NCI-H2081 treated with DMSO at 0.1 percent for 48 hours (cell line): ENCODE measurements around the gene C5orf24.
"Not testable (repeated sequence)": the region's sequence is repeated elsewhere in the genome, so short reads cannot be mapped to it uniquely, and the experiment has no call there.

Experiments used
- DNase-seq: peaks from one replicate; lab custom pipeline; 2025; lab: John Stamatoyannopoulos, UW

C5orf24 gene

DNA sequence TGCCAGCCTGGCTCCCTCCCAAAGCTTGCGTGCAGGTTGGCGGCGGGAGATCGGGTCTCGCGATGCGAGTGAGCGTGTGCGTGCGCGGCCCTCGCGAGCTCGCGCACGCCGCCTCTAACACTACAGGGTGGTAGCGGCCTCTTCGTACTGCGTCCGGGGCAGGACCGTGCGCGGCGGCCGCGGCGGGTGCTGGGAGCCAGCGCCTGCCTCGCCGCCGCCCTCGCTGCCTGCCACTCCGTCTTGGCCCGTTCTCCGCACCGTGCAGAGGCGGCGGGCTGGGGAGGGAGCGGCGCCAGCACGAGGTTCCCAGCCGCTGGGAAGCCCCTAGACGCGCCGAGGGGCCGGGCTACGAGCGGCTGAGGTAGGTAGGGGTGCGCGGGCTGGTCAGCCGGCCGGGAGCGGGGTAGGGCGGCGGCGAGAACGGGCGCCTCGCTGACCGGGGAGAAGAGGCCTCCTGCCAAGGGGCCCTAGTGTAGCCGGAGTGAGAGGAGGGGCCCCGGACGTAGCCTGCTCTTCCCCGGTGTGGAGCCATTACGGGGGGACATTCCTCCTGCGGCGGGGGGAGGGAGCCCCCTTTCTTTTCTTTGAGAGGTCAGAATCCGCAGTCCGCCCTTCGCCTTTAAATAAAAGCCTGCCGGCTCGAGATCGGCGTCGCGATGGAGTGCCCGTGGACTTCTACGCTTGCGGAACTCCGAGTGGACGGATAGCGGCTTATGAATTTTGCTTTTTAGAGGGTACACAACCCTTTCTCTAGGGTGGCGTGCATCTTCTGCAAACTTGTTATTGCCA is at the start of gene C5orf24:
Gene C5orf24, plus strand, starts transcription at position 117 of the 789 bp plus-strand sequence. CDS start 8,933 bp downstream, outside the sequence.
- peak; percentile 35 for DNase-seq

DNA sequence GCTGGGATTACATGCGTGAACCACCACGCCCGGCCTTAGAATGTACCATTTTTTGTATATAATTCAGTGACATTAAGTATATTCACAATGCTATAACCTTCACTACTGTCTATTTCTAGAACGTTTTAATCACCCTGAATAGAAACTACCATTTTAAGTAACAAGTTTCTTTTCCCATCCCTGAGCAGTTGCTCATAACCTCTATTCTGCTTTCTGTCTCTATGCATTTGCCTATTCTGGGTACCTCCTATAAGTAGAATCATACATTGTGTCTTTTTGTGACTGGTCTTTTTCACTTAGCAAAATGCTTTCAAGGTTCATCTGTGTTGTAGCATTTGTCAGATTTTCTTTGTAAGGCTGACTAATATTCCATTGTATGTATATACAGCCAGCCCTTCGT is 47.3 kb upstream of the C5orf24 start:
- DNase-seq, result no peak

DNA sequence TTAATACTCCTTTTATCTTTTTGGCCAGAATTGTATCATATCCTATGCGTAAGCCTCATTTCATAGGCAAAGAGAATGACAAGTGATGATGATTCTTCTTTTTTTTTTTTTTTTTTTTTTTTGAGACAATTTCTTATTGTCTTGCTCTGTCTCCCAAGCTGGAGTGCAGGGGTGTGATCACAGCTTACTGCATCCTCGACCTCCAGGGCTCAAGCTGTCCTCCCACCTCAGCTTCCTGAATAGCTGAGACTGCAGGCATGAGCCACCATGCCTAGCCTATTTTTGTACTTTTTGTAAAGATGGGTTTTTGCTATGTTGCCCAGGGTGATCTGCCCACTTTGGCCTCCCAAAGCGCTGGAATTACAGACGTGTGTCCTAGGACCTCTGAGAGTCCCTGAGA is 41.9 kb upstream of the C5orf24 start:
- no peak for DNase-seq

DNA sequence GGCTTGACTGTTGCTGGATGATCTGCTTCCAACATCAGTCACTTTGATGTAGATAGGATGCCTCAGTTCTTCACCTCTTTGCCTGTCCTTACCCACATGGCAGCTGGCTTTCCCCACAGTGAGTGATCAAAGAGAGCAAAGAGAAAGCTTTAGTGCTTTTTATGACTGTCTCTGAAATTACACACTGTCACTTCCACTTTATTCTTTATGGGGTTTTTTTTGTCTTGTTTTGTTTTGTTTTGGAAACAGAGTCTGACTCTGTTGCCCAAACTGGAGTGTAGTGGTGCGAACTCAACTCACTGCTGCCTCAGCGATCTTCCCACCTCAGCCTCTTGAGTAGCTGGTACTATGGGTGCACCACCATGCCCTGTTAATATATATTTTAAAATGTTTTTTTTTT is 32.4 kb upstream of the C5orf24 start:
- DNase-seq, result no peak

DNA sequence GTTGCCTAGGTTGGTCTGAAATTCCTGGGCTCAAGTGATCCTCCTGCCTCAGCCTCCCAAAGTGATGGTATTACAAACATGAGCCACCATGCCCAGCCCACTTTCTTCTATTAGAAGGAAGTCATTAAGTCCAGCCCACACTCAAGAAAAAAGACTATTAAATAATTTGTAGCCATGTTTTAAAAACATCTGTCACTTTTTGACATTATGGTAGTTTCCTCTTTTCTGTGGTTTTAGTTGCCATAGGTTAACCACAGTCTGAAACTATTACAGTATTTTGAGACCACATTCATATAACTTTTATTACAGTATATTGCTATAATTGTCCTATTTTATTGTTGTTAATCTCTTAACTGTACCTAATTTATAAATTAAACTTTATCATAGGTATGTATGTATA is 31.9 kb upstream of the C5orf24 start:
- no peak for DNase-seq

DNA sequence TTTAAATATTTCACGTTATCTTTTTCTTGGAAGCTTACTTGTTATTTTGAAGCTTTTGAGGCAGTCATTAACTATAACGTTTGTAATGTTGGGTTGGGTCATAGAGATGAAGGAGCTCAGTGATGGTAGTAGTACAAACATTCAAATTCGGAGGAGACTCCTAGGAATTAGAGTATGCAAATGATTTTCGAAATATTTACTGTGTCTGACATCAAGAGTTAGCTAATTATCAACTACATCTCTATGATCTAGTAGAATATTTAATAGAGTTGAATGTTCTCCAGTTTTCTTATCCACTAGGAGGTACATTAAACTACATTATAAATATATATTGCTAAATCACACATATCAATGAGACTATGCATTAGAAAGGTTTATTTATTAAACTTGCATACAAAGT is 28.8 kb upstream of the C5orf24 start:
- no peak for DNase-seq

DNA sequence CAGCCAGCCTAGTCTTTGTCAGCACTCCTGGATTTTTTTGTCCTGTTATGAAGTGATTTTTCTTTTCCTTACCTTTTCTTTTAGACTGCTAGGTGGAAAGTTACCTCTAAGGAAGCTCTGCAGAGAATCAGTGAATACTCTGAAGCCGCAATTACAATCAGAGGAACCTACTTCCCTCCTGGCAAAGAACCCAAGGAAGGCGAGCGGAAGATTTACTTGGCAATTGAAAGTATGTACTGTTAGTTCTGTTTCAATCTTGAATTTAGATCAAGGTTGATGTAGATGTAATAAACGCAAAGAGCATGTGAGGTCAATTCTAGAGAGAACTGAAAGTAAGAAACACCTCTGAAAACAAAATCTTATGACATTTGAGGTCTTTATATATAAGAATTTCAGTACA is 27.0 kb upstream of the C5orf24 start:
- no peak for DNase-seq

DNA sequence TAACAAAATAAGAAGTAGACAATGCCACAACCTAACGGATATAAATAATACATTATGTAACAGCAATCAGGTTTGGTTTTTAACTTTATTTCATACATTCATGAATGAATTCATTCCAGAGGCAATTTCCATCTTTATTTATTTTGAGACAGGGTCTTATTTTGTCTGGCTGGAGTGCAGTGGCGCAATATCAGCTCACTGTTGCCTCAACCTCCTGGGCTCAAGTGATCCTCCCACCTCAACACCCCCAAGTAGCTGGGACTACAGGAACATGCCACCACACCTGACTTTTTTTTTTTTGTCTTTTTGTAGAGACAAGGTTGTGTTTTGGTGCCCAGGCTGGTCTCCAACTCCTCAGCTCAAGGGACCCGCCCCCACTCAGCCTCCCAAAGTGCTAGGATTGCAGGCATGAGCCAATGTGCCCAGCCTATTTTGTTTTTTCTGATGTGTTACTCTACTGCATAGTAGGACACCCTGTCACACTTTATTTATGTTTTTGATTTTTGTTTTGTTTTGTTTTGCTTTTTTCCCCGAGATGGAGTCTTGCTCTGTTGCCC is 26.3 kb upstream of the C5orf24 start:
- DNase-seq, result no peak

DNA sequence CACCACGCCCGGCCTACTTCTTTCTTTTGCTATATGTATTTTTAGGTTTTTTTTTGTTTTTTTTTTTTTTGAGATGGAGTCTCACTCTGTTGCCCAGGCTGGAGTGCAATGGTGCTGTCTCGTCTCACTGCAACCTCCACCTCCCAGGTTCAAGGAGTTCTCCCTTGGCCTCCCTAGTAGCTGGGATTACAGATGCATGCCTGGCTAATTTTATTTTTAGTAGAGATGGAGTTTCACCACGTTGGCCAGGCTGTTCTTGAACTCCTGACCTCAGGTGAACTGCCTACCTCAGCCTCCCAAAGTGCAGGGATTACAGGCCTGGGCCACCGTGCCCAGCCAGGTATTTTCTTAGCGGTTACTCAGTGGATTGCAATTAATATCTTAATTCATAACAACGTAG is 23.9 kb upstream of the C5orf24 start:
- DNase-seq, result no peak

DNA sequence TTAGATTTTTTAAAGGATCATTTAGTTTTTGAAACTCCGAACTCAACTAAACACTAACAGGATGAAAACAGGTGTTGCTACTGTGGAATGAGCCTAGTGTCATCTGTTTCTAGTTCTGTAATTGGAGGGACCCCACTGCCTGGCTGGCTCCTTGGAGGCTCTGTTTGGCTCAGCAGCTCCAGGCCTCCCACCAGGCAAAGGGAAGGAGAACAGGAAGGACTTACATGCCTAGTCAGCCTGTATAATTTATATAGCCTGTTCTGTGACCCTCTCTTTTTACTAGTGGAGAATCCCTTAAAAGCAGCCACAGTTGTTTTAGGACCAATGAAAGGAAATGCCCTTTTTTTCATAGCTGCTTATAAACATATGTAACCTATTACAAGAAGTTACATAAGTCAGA is 21.1 kb upstream of the C5orf24 start:
- DNase-seq, result no peak

DNA sequence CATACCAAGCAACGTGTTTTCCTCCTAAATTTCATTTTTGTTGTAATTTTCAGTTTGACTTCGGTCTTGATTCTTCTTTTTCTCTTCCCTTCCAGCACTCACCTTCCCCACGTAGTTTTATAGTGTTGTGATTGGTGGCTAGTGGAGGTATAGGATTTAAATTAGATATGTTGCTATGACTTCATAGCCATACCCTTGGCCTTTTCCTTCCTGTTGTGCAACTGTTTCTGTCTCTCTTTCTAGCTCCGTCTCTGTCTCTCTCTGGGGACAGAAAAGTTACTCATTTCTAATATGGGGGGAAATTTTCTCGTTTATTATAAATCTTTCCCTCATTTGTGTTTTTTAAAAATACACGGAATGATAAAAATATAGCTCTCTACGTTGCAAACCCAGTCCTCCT is 20.6 kb upstream of the C5orf24 start:
- no peak for DNase-seq

DNA sequence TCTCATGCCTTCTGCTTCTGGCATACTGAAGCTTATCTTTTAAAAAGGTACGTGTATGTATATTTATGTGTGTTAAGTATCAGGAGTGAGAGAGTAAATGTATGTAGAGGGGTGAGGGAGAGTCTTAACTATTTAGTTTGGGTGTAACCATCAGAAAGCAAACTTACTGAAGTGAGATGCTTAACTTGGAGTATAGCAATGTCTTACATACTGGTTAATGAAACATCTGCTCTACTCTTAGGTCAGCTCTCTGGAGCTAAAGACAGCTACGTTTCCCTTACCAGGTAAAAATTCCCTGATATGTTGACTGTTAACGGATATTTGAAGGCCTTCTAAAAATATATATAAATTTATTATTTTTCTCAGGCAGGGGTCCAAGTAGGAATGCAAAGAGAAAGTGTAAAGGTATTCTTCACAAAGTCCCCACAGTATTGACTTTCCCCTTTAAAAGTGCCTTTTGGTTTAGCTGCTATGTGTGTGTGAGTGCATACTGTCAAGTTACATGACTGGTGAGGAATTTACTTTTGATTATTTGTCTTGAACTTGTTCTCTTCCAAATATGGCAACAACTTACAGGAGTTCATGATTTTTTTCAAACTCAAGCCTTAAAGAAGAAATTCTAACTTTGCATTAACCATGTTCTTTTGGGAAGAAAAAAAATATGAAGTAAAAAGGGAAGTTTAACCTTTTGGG is 12.3 kb upstream of the C5orf24 start:
- no peak for DNase-seq

DNA sequence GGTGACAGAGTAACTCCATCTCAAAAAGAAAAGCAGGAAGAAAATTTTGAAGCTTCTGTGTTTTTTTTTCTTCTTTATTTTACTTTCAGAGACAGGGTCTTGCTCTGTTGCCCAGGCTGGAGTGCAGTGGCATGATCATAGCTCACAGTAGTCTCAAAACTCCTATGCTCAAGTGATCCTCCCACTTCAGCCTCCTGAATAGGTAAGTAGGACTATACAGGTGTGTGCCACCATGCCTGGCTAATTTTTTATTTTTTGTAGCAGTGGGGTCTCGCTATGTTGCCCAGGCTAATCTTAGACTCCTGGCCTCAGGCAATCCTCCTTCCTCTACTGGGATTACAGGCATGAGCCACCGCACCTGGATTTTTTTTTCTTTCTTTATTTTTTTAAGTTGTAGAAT is 10.1 kb upstream of the C5orf24 start:
- DNase-seq, result no peak

DNA sequence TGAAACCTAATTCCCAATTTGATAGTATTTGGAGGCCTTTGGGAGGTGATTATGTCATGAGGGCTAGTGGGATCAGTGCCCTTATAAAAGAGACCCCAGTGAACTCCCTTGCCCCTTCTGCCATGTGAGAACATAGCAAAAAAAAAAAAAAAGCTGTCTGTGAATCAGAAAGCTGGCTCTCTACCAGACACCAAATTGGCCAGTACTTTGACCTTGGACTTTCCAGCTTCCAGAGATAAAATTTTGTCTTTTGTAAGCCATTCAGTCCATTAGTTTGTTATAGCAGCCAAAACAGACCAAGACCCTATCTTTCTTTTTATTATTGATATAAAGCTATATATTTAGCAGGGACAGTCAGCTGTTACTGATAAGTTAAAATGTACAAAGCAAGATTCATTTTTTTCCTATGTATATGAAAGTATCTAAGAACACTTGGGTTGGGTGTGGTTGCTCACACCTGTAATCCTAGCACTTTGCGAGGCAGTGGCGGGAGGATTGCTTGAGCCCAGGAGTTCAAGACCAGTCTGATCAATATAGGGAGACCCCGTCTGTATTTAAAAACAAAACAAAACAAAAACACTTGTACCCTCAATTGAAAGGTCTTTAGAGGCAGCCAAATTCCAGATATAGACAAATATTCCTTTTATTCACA is 8.1 kb upstream of the C5orf24 start:
- DNase-seq, result no peak

DNA sequence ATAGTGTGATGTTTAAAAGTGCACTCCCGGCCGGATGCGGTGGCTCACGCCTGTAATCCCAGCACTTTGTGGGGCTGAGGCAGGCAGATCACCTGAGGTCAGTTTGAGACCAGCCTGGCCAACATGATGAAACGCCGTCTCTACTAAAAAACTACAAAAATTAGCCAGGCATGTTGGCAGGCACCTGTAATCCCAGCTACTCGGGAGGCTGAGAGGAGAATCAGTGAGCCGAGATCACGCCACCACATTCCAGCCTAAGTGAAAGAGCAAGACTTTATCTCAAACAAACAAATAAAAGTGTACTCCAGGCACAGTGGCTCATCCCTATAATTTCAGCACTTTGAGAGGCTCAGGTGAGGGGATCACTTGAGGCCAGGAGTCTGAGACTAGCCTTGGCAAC is 7.4 kb upstream of the C5orf24 start:
- DNase-seq, result not testable (repeated sequence)

DNA sequence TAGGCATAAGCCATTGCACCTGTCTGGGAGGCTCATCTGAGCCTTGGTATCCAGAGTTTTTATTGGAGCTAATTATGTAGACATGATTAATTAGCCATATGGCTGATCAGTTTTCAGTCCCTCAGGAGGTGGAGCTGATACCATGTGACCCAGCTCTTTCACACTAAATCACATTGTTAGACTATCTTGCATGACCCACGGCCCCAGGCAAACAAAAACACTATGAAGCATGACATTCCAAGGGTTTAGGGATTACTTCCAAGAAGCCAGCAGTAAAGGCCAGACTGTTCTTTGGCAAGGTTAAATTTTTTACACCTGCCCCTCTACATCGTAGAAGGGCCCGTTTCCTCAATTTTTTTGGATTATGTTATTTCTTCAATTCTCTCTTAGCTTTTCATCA is 5.0 kb upstream of the C5orf24 start:
- no peak for DNase-seq

DNA sequence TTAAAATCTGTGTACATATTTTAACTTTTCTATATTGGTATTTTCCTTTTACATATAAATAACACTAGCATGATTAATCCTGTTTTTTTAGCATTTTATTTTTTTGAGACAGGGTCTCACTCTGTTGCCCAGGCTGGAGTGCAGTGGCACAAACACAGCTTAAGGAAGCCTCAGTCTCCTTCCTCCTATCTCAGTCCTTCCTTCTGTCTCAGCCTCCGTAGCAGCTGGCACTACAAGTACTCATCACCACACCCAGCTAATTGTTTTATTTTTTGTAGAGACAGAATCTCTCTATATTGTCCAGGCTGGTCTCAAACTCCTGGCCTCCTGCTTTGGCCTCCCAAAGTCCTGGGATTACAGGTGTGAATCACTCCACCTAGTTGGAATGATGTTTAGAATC is 1.5 kb upstream of the C5orf24 start:
- DNase-seq, result no peak

DNA sequence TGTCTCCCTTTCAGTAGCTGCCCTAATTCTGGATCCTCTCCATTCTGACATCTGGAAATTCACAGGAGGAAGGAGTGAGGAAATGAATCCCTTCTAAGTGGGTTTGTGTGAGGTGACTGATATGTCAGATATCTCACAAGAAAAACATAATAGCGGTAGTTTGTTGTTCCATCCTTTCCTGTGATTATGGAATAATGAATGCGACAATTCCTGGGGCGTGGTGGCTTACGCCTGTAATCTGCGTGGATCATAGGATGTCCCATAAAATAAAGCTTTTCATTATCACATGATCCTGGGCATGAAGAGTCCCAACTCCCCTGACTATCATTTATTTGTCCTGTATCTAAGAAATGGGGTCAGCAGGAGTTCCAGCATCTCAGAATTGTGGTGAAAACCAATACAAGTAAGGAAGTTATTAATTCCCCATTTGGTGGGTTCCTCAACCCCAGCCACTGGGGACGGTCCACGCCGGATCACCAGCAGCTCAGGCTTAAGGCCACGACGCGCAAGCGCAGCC is 375 bp upstream of the C5orf24 start:
- no peak for DNase-seq

DNA sequence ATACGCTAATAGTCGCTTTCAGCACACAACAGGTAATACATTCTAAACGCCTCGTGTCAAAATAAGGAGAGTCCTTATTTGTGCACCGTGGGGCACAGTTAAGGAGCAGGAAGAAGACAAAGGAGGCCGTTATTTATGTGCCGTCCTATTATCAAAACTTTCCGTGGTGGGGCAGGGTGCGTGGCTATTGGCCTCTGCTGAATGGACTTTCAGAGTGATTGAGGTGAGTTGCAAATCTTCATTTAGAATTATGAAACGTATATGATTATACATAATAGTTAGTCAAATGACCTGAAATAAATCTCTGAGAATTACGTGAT is 833 bp downstream of the C5orf24 start:
- no peak for DNase-seq

DNA sequence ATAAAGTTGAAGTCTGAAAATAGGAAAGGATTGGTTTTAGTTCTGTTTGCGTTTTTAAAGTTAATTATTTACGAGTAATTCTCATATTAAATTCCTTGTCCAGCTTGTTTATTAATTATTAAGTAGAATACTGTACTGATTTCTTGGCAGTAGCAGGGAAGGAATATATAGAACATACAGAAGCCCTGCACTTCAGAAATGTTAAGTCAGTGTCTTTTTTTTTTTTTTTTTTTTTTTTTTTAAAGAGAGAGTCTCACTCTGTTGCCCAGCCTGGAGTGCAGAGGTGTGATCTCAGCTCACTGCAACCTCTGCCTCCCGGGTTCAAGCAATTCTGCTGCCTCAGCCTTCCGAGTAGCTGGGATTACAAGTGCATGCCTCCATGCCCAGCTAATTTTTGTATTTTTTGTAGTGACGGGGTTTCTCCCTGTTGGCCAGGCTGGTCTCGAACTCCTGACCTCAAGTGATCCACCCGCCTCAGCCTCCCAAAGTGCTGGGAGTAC is 3.7 kb downstream of the C5orf24 start:
- DNase-seq, result not testable (repeated sequence)

DNA sequence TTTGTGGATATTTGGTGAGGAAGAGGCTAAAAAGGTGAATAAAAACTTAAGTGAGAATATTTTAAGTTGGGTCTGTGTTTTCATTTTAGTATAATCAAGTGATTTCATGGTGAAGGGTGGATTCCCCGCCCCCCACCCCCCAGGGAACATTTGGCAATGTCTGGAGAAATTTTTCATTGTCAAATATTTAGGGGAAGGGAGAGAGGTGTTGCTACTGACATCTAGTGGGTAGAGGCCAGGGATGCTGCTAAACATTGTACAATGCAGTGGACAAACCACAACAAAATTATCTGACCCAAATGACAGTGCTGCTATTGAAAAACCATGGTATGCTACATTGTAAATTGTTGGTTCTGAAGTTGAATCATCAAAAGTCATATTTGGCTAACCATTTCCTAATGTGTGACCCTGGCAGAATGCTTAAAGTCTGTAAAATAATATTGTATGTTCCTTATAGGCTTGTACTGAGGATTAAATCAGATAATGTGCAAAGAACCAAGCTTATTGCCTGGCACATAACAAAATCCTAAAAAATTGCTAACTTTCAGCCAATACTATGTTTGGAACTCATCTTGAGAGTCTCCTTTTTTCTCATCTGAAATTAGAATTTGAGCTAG is 5.6 kb downstream of the C5orf24 start:
- no peak for DNase-seq

DNA sequence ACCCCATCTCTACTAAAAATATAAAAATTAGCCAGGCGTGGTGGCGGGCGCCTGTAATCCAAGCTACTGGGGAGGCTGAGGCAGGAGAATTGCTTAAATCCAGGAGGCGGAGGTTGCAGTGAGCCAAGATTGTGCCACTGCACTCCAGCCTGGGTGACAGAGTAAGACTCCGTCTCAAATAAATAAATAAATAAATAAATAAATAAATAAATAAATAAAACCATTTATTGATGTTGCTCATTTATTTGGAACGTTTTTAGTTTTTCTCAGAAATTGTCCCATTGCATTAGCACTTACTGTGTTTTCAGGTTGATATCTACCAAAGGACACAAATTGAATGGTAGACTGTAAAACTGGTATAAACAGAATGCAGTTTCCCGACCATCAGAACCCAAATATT is 10.7 kb downstream of the C5orf24 start:
- not testable (repeated sequence) for DNase-seq
